HCT116 (cell line): ENCODE data around the gene SLC9A2. TPM values are rescaled to one million over a fixed set of nuclear protein-coding genes. Genes with fewer than 3 reads are reported as not detected.

Source experiments
- ATAC-seq: fragments of 200-7000 bp; cut with Tn5 transposase; 2 replicates; pipeline ENCODE4 v1.9.1; 2020; ENCODE audit warnings: mild to moderate bottlenecking, moderate library complexity
- BruUV-seq: library from RNA; stranded (reverse); fragments of 400-500 nt; replicated peaks from 2 replicates; lab custom pipeline; 2021; lab: Mats Ljungman, UMichigan
- CTCF ChIA-PET: fragments of 300-600 bp; sonication (Branson Sonifier 250); formaldehyde crosslinking; loops from one replicate; lab custom pipeline; 2021; ENCODE audit warnings: antibody characterized with exemption; lab: Charles Lee
- POLR2A ChIA-PET: fragments of 300-600, 350-600 bp; sonication (Branson Sonifier 250); formaldehyde crosslinking; loops from one replicate; lab custom pipeline; 2021; ENCODE audit warnings: antibody characterized with exemption; lab: Charles Lee
- RAD21 ChIA-PET, 2 experiments: fragments of 300-600 bp; sonication (Branson Sonifier 250); formaldehyde crosslinking; loops; one replicate each; lab custom pipeline; 2023; ENCODE audit warnings: low total read pairs in 2 of 2; ENCODE audit not compliant: uncharacterized antibody in 2 of 2, unreplicated experiment in 2 of 2, low non-redundant PET in 1 of 2; lab: Charles Lee
- DNase-seq: peaks from one replicate; pipeline ENCODE4 v3.0.0-alpha.2; 2010; ENCODE audit warnings: low read depth, low spot score
- H2AFZ ChIP-seq: fragments of 200-600 bp; shearing (Covaris generic), sonication (generic); 2 replicates; pipeline ENCODE4 v1.6.1; 2017; ENCODE audit warnings: low read depth, mixed run types, mixed read lengths, antibody characterized with exemption, low read length; ENCODE audit not compliant: poor library complexity, severe bottlenecking
- H3K27ac ChIP-seq: 2 replicates; pipeline ENCODE4 v1.5.1; 2012; ENCODE audit warnings: low read depth, low read length
- H3K27me3 ChIP-seq: fragments of 200-600 bp; sonication (generic); 2 replicates; pipeline ENCODE4 v1.6.1; 2016; ENCODE audit warnings: mixed run types, low read length, mixed read lengths; ENCODE audit not compliant: insufficient read depth
- H3K36me3 ChIP-seq, 2 experiments: fragments of 200-500 bp in 1 of 2; fragments of 200-600 bp in 1 of 2; sonication (Bioruptor generic) in 1 of 2; sonication (generic) in 1 of 2; 2 replicates each; pipeline versions ENCODE4 v1.5.1 to v1.6.1; 2014 to 2016; ENCODE audit warnings: low read length in 2 of 2, inconsistent platforms in 1 of 2, mixed read lengths in 1 of 2, mixed run types in 1 of 2; ENCODE audit not compliant: insufficient read depth in 2 of 2, control insufficient read depth in 1 of 2
- H3K4me1 ChIP-seq, 2 experiments: fragments of 200-600 bp in 1 of 2; sonication (generic) in 1 of 2; 2 replicates each; pipeline versions ENCODE4 v1.5.1 to v1.6.1; 2012 to 2017; ENCODE audit warnings: low read length in 2 of 2, inconsistent platforms in 1 of 2, mild to moderate bottlenecking in 1 of 2, mixed read lengths in 1 of 2, mixed run types in 1 of 2, moderate library complexity in 1 of 2; ENCODE audit not compliant: insufficient read depth in 2 of 2, control insufficient read depth in 1 of 2
- H3K4me2 ChIP-seq: fragments of 200-600 bp; sonication (generic); 2 replicates; pipeline ENCODE4 v1.6.1; 2017; ENCODE audit warnings: mixed run types, low read length, mixed read lengths
- H3K4me3 ChIP-seq, 2 experiments: fragments of 200-600 bp in 1 of 2; sonication (generic) in 1 of 2; replicated peaks in 1 of 2; 2 replicates each; pipeline ENCODE4 v1.5.1; 2011 to 2016; ENCODE audit warnings: low read length in 2 of 2, control low read depth in 1 of 2, low read depth in 1 of 2, mild to moderate bottlenecking in 1 of 2, mixed read lengths in 1 of 2, mixed run types in 1 of 2
- H3K79me2 ChIP-seq: fragments of 200-600 bp; sonication (generic); 2 replicates; pipeline ENCODE4 v1.6.1; 2017; ENCODE audit warnings: mild to moderate bottlenecking, mixed run types, low read length, moderate library complexity, mixed read lengths; ENCODE audit not compliant: insufficient read depth
- H3K9ac ChIP-seq: fragments of 200-600 bp; sonication (generic); 2 replicates; pipeline ENCODE4 v1.6.1; 2016; ENCODE audit warnings: low read length, mixed read lengths
- H3K9me2 ChIP-seq: fragments of 200-600 bp; sonication (generic), shearing (Covaris generic); 2 replicates; pipeline ENCODE4 v1.6.1; 2017; ENCODE audit warnings: mixed run types, mild to moderate bottlenecking, moderate library complexity; ENCODE audit not compliant: insufficient read depth
- H3K9me3 ChIP-seq, 2 experiments: fragments of 200-500 bp in 1 of 2; fragments of 200-600 bp in 1 of 2; sonication (Bioruptor generic) in 1 of 2; sonication (generic) in 1 of 2; 2 replicates each; pipeline ENCODE4 v1.6.1; 2014 to 2017; ENCODE audit warnings: low read length in 2 of 2, mixed read lengths in 2 of 2, inconsistent platforms in 1 of 2, low read depth in 1 of 2, mild to moderate bottlenecking in 1 of 2, mixed run types in 1 of 2, moderate library complexity in 1 of 2; ENCODE audit not compliant: control insufficient read depth in 1 of 2, insufficient read depth in 1 of 2
- H4K20me1 ChIP-seq: fragments of 200-600 bp; sonication (generic), shearing (Covaris generic); 2 replicates; pipeline ENCODE4 v1.6.1; 2017; ENCODE audit warnings: mixed run types, mild to moderate bottlenecking, moderate library complexity; ENCODE audit not compliant: insufficient read depth
- CTCF ChIP-seq, 3 experiments: fragments of 200-600 bp in 1 of 3; sonication (generic) in 1 of 3; IDR thresholded peaks in 2 of 3; conservative IDR thresholded peaks in 1 of 3; 2 replicates each; pipeline ENCODE4 v1.5.1; 2012 to 2017; ENCODE audit warnings: low read depth in 2 of 3, low read length in 2 of 3, antibody characterized with exemption in 1 of 3, borderline replicate concordance in 1 of 3, control low read depth in 1 of 3, mild to moderate bottlenecking in 1 of 3, mixed read lengths in 1 of 3, mixed run types in 1 of 3, moderate library complexity in 1 of 3; ENCODE audit not compliant: insufficient read depth in 1 of 3
- ELF1 ChIP-seq: IDR thresholded peaks from 2 replicates; pipeline ENCODE4 v1.6.1; 2012; ENCODE audit warnings: low read depth, borderline replicate concordance
- EZH2 ChIP-seq: fragments of 200-600 bp; sonication (generic); IDR thresholded peaks from 2 replicates; pipeline ENCODE4 v1.6.1; 2017; ENCODE audit warnings: antibody characterized with exemption, mixed run types
- FOSL1 ChIP-seq: IDR thresholded peaks from 2 replicates; pipeline ENCODE4 v1.6.1; 2012; ENCODE audit warnings: low read depth
- POLR2A ChIP-seq: IDR thresholded peaks from 2 replicates; pipeline ENCODE4 v1.7.0; 2011; ENCODE audit warnings: borderline replicate concordance; ENCODE audit not compliant: insufficient read depth, insufficient read length; ENCODE audit errors: extremely low read depth
- SIN3A ChIP-seq: IDR thresholded peaks from 2 replicates; pipeline ENCODE4 v1.6.1; 2012; ENCODE audit warnings: low read depth
- SP1 ChIP-seq: IDR thresholded peaks from 2 replicates; pipeline ENCODE4 v1.6.1; 2012; ENCODE audit warnings: low read depth
- ZFX ChIP-seq: fragments of 450-650 bp; IDR thresholded peaks from 2 replicates; pipeline ENCODE4 v1.6.1; 2017
- intact Hi-C: fragments of 100-400 bp; cut with micrococcal nuclease; formaldehyde crosslinking; loops from 2 replicates; pipeline ENCODE4 v1.10.0; 2022
- total RNA-seq: library from RNA; stranded (reverse); gene quantifications from one replicate; pipeline ENCODE4 v1.2.1, GENCODE V29; 2021; ENCODE audit not compliant: unreplicated experiment
- TF ChIP-seq, protein P1 (sequence below): IDR thresholded peaks from 2 replicates; pipeline ENCODE4 v1.6.1; 2012; ENCODE audit warnings: low read depth

The SLC9A2 gene
- total RNA-seq, 1 experiment from 2014 or later, result 1.4 TPM

- TF ChIP-seq FOSL1, result no peak
Observed at GRCh38 chr2:102601730-102602129, 17.6 kb upstream of the SLC9A2 start (continued).

- Histone ChIP-seq H2AFZ (no peak overlapping the region), H3K79me2 (no peaks in the 10 kb centered on the region), H3K9me2 (no peaks in the 10 kb centered on the region), H3K9ac (no peak overlapping the region), H3K9me3 (no peaks in the 10 kb centered on the region), H4K20me1 (no peaks in the 10 kb centered on the region)
- RAD21 ChIA-PET, result no interaction called here
- ATAC-seq (no peak), DNase-seq (no peak)
- POLR2A ChIA-PET, result no interaction called here
- BruUV-seq, result no TSS peak
- TF ChIP-seq SP1, result no peak
- TF ChIP-seq, protein P1, sequence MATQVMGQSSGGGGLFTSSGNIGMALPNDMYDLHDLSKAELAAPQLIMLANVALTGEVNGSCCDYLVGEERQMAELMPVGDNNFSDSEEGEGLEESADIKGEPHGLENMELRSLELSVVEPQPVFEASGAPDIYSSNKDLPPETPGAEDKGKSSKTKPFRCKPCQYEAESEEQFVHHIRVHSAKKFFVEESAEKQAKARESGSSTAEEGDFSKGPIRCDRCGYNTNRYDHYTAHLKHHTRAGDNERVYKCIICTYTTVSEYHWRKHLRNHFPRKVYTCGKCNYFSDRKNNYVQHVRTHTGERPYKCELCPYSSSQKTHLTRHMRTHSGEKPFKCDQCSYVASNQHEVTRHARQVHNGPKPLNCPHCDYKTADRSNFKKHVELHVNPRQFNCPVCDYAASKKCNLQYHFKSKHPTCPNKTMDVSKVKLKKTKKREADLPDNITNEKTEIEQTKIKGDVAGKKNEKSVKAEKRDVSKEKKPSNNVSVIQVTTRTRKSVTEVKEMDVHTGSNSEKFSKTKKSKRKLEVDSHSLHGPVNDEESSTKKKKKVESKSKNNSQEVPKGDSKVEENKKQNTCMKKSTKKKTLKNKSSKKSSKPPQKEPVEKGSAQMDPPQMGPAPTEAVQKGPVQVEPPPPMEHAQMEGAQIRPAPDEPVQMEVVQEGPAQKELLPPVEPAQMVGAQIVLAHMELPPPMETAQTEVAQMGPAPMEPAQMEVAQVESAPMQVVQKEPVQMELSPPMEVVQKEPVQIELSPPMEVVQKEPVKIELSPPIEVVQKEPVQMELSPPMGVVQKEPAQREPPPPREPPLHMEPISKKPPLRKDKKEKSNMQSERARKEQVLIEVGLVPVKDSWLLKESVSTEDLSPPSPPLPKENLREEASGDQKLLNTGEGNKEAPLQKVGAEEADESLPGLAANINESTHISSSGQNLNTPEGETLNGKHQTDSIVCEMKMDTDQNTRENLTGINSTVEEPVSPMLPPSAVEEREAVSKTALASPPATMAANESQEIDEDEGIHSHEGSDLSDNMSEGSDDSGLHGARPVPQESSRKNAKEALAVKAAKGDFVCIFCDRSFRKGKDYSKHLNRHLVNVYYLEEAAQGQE, result no peak
- no peak for TF ChIP-seq EZH2
- TF ChIP-seq, all 23 proteins: peak for 0
- no peaks in the 10 kb centered on the region for H3K36me3 ChIP-seq
- H3K4me3 ChIP-seq, result no peak overlapping the region
- H3K27ac ChIP-seq, result no peak overlapping the region
- H3K27me3 ChIP-seq, result no peaks in the 10 kb centered on the region
- CTCF ChIA-PET, result no interaction called here
- intact Hi-C loops, result no loop called here
- no peaks in the 10 kb centered on the region for H3K4me1 ChIP-seq
- H3K4me2 ChIP-seq, result no peak overlapping the region
Observed at GRCh38 chr2:102603904-102604303, 15.4 kb upstream of the SLC9A2 start.

DNA sequence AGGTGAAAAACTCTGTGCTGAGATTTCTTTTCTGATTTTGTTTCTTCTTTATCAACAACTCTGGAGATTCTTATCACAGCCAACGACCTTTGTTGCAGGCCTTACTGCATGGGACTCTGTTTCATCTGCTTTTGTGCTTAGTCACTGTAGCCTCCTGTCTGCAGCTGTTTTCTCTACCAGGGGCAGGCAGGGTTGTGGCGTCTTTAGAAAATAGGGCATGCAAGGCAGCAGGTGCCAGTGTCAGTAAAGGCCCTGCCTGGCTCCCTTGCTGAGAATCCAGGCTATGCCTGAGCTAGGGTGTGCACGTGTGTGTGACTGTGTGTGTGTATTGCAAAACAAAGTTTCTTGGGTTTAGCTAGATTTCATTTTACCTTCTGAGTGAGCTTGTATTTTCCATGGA lies 14.6 kb upstream of the SLC9A2 start:
- Histone ChIP-seq H3K9me3 (no peaks in the 10 kb centered on the region), H3K4me2 (no peak overlapping the region), H2AFZ (no peak overlapping the region), H3K79me2 (no peaks in the 10 kb centered on the region), H4K20me1 (no peaks in the 10 kb centered on the region), H3K36me3 (no peaks in the 10 kb centered on the region), H3K9me2 (no peaks in the 10 kb centered on the region), H3K27me3 (no peaks in the 10 kb centered on the region), H3K4me1 (no peaks in the 10 kb centered on the region), H3K27ac (no peak overlapping the region), H3K9ac (no peak overlapping the region), H3K4me3 (no peak overlapping the region)
- ChIA-PET POLR2A (no interaction called here), RAD21 (no interaction called here), CTCF (no interaction called here)
- TF ChIP-seq SIN3A (no peak), ELF1 (no peak), ZFX (no peak), POLR2A (no peak), CTCF (IDR thresholded peaks at IDR 0.05 in 2 of 3, conservative IDR thresholded peaks at IDR 0.05 in 1 of 3; ENCODE audit: borderline replicate concordance in 1 of 3, insufficient read depth in 1 of 3, low read depth in 2 of 3, low read length in 2 of 3) (no peak)
- TF ChIP-seq, protein P1, result no peak
- ATAC-seq, result no peak
- DNase-seq, result no peak
- intact Hi-C loops, result no loop called here
- no TSS peak for BruUV-seq
